SK-N-SH (cell line): Measurements from ENCODE around the gene MPZL1.

Source experiments
- CTCF ChIP-seq: fragments of 200-600 bp; sonication (generic); IDR thresholded peaks from 2 replicates; pipeline ENCODE4 v1.6.1; 2017; ENCODE audit warnings: antibody characterized with exemption, mild to moderate bottlenecking, moderate library complexity
- EZH2phosphoT487 ChIP-seq: fragments of 200-600 bp; sonication (generic); IDR thresholded peaks from 2 replicates; pipeline ENCODE4 v1.6.1; 2017; ENCODE audit warnings: low read depth, mixed run types, mild to moderate bottlenecking, antibody characterized with exemption, moderate library complexity, borderline replicate concordance
- FOSL2 ChIP-seq: IDR thresholded peaks from 2 replicates; pipeline ENCODE4 v1.4.0; 2012; ENCODE audit warnings: low read depth, mild to moderate bottlenecking, moderate library complexity, borderline replicate concordance
- MXI1 ChIP-seq: IDR thresholded peaks from 2 replicates; pipeline ENCODE4 v1.6.1; 2012; ENCODE audit warnings: mild to moderate bottlenecking, low read depth, low read length, improper control_type of control experiment
- RAD21 ChIP-seq: IDR thresholded peaks from 2 replicates; pipeline ENCODE4 v1.6.1; 2012; ENCODE audit warnings: mild to moderate bottlenecking, low read length
- RCOR1 ChIP-seq: fragments of 150-350 bp; IDR thresholded peaks from 2 replicates; pipeline ENCODE4 v1.6.1; 2017; ENCODE audit warnings: antibody characterized with exemption, low read length
- RFX5 ChIP-seq: IDR thresholded peaks from 2 replicates; pipeline ENCODE4 v1.6.1; 2012; ENCODE audit warnings: mild to moderate bottlenecking, improper control_type of control experiment, low read length
- YY1 ChIP-seq: IDR thresholded peaks from 2 replicates; pipeline ENCODE4 v1.4.0; 2012; ENCODE audit warnings: low read depth, mild to moderate bottlenecking
- ZBTB33 ChIP-seq: IDR thresholded peaks from 2 replicates; pipeline ENCODE4 v1.4.0; 2012; ENCODE audit warnings: low read depth, borderline replicate concordance

GRCh38 chr1:167747988-167748387 is 26.2 kb downstream of the MPZL1 start:
- TF ChIP-seq MXI1 (no peak), CTCF (no peak), FOSL2 (no peak), RFX5 (no peak), RAD21 (no peak), EZH2phosphoT487 (no peak), YY1 (no peak), ZBTB33 (no peak), RCOR1 (no peak)
